GM18951 (cell line): ENCODE measurements around the gene FLRT3.

ENCODE experiments used
- POLR2A ChIP-seq: IDR thresholded peaks from 4 replicates; pipeline ENCODE4 v1.6.1; 2011; ENCODE audit warnings: mild to moderate bottlenecking; ENCODE audit not compliant: insufficient read length, insufficient read depth; ENCODE audit errors: extremely low read depth
- in situ Hi-C: fragments of 300-500 bp; cut with MboI; formaldehyde crosslinking; loops from one replicate; pipeline ENCODE4 v1.12.0; 2022; ENCODE audit warnings: low sequenced_read_pairs, mixed read lengths, inconsistent platforms; ENCODE audit not compliant: unreplicated experiment

The FLRT3 gene

GRCh38 chr20:14343491-14344065 is 6.2 kb upstream of the FLRT3 start:
- no peak for TF ChIP-seq POLR2A
- in situ Hi-C loops, result loop anchor here (10.0 to 25.0 kb wide), 2 partner anchors 891 to 1319 kb away; no protein-coding TSS in a partner anchor

- in situ Hi-C loops, result loop anchor here (10.0 to 25.0 kb wide), 2 partner anchors 892 to 1319 kb away; no protein-coding TSS in a partner anchor
- no peak for TF ChIP-seq POLR2A
Observed at GRCh38 chr20:14342918-14343317, 5.5 kb upstream of the FLRT3 start.

- in situ Hi-C loops, result loop anchor here (10.0 to 25.0 kb wide), 2 partner anchors 893 to 1320 kb away; no protein-coding TSS in a partner anchor
- no peak for TF ChIP-seq POLR2A
Observed at GRCh38 chr20:14341801-14342200, 4.4 kb upstream of the FLRT3 start.

GRCh38 chr20:14336686-14337085 is 726 bp downstream of the FLRT3 start:
- TF ChIP-seq POLR2A, result no peak
- in situ Hi-C loops, result loop anchor here (25.0 kb wide), 1 partner anchor 1326 kb away; no protein-coding TSS in a partner anchor

GRCh38 chr20:14335052-14335451 is 2.4 kb downstream of the FLRT3 start:
- in situ Hi-C loops, result loop anchor here (25.0 kb wide), 1 partner anchor 1327 kb away; no protein-coding TSS in a partner anchor
- TF ChIP-seq POLR2A, result no peak

- in situ Hi-C loops, result loop anchor here (25.0 kb wide), 1 partner anchor 1328 kb away; no protein-coding TSS in a partner anchor
- TF ChIP-seq POLR2A, result no peak
Observed at GRCh38 chr20:14334306-14334930, 3.0 kb downstream of the FLRT3 start.

GRCh38 chr20:14333721-14334120 is 3.7 kb downstream of the FLRT3 start:
- in situ Hi-C loops, result loop anchor here (25.0 kb wide), 1 partner anchor 1329 kb away; no protein-coding TSS in a partner anchor
- no peak for TF ChIP-seq POLR2A

GRCh38 chr20:14332866-14333265 is 4.5 kb downstream of the FLRT3 start:
- in situ Hi-C loops, result loop anchor here (25.0 kb wide), 1 partner anchor 1329 kb away; no protein-coding TSS in a partner anchor
- TF ChIP-seq POLR2A, result no peak

GRCh38 chr20:14331646-14332045 is 5.8 kb downstream of the FLRT3 start:
- in situ Hi-C loops, result loop anchor here (25.0 kb wide), 1 partner anchor 1331 kb away; no protein-coding TSS in a partner anchor
- TF ChIP-seq POLR2A, result no peak

- no peak for TF ChIP-seq POLR2A
- in situ Hi-C loops, result no loop called here
Observed at GRCh38 chr20:14319704-14320103, 17.7 kb downstream of the FLRT3 start.

GRCh38 chr20:14313341-14314020 is 23.9 kb downstream of the FLRT3 start:
- TF ChIP-seq POLR2A, result no peak
- in situ Hi-C loops, result no loop called here

- no peak for TF ChIP-seq POLR2A
- in situ Hi-C loops, result no loop called here
Observed at GRCh38 chr20:14312001-14312400, 25.4 kb downstream of the FLRT3 start.

GRCh38 chr20:14310977-14311627 is 26.3 kb downstream of the FLRT3 start:
- in situ Hi-C loops, result no loop called here
- no peak for TF ChIP-seq POLR2A

- in situ Hi-C loops, result no loop called here
- TF ChIP-seq POLR2A, result no peak
Observed at GRCh38 chr20:14307956-14308355, 29.5 kb downstream of the FLRT3 start.
